ENCODE measurements around the gene OR9A4. TPM values are rescaled to one million over a fixed set of nuclear protein-coding genes. Genes with fewer than 3 reads are reported as not detected.

The OR9A4 gene
- total RNA-seq, 1 donor from 2014 or later, result not detected

GRCh38 chr7:141928146-141928844 lies 12.1 kb downstream of the OR9A4 start:
- peaks cover 4% of the 10 kb centered on the region for H3K9me3 Mint-ChIP-seq (ENCODE audit: unreplicated experiment)

GRCh38 chr7:141928845-141929195 lies 12.6 kb downstream of the OR9A4 start:
- TF ChIP-seq CTCF (IDR thresholded peaks at IDR 0.05), result no peak
- Mint-ChIP-seq H3K4me3 (ENCODE audit: unreplicated experiment) (no peak overlapping the region), H3K36me3 (ENCODE audit: unreplicated experiment) (no peaks in the 10 kb centered on the region), H3K27me3 (ENCODE audit: unreplicated experiment) (no peaks in the 10 kb centered on the region), H3K27ac (ENCODE audit: unreplicated experiment) (no peak overlapping the region), H3K4me1 (ENCODE audit: unreplicated experiment) (no peaks in the 10 kb centered on the region), H3K9me3 (ENCODE audit: unreplicated experiment) (peaks cover 4% of the 10 kb centered on the region)
- DNase-seq (ENCODE audit: extremely low spot score, unreplicated experiment), result no peak

More at GRCh38 chr7:141928146-141928844, 12.1 kb downstream of the OR9A4 start:
- no peak overlapping the region for H3K4me3 Mint-ChIP-seq (ENCODE audit: unreplicated experiment)
- no peak overlapping the region for H3K27ac Mint-ChIP-seq (ENCODE audit: unreplicated experiment)
- no peak for TF ChIP-seq CTCF (IDR thresholded peaks at IDR 0.05)
- H3K36me3 Mint-ChIP-seq (ENCODE audit: unreplicated experiment), result no peaks in the 10 kb centered on the region
- H3K27me3 Mint-ChIP-seq (ENCODE audit: unreplicated experiment), result no peaks in the 10 kb centered on the region
- DNase-seq (ENCODE audit: extremely low spot score, unreplicated experiment), result no peak
- H3K4me1 Mint-ChIP-seq (ENCODE audit: unreplicated experiment), result no peaks in the 10 kb centered on the region

DNA sequence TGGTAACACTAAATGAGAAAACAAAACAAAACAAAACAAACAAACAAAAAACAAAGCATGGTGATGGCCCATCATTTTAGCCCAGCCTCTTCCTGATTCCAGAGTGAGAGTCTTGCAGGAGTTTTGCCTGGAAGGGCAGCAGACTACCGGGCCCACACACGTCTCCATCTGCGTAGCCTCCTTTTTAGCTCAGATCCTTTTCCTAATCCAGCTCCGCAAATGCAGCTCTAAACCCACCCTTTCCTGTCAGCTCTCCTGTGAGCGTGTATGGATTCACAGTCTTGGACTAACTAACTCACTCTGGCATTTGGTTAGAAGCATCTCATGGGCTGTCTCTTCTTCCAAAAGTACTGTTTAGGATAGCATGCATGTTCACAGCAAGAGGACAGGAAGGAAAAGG lies 14.0 kb downstream of the OR9A4 start:
- Mint-ChIP-seq H3K9me3 (ENCODE audit: unreplicated experiment) (peaks cover 6% of the 10 kb centered on the region), H3K4me3 (ENCODE audit: unreplicated experiment) (no peak overlapping the region), H3K27ac (ENCODE audit: unreplicated experiment) (no peak overlapping the region), H3K27me3 (ENCODE audit: unreplicated experiment) (no peaks in the 10 kb centered on the region), H3K36me3 (ENCODE audit: unreplicated experiment) (no peaks in the 10 kb centered on the region), H3K4me1 (ENCODE audit: unreplicated experiment) (no peaks in the 10 kb centered on the region)
- no peak for DNase-seq (ENCODE audit: extremely low spot score, unreplicated experiment)
- TF ChIP-seq CTCF (IDR thresholded peaks at IDR 0.05), result no peak

- Mint-ChIP-seq H3K9me3 (ENCODE audit: unreplicated experiment) (peaks cover 32% of the 10 kb centered on the region), H3K36me3 (ENCODE audit: unreplicated experiment) (no peaks in the 10 kb centered on the region), H3K4me1 (ENCODE audit: unreplicated experiment) (no peaks in the 10 kb centered on the region), H3K4me3 (ENCODE audit: unreplicated experiment) (no peak overlapping the region), H3K27ac (ENCODE audit: unreplicated experiment) (no peak overlapping the region), H3K27me3 (ENCODE audit: unreplicated experiment) (no peaks in the 10 kb centered on the region)
- no peak for TF ChIP-seq CTCF (IDR thresholded peaks at IDR 0.05)
- no peak for DNase-seq (ENCODE audit: extremely low spot score, unreplicated experiment)
Measured at GRCh38 chr7:141941075-141941474, 24.9 kb downstream of the OR9A4 start.

- no peaks in the 10 kb centered on the region for H3K27me3 Mint-ChIP-seq (ENCODE audit: unreplicated experiment)
- no peak for TF ChIP-seq CTCF (IDR thresholded peaks at IDR 0.05)
- DNase-seq (ENCODE audit: extremely low spot score, unreplicated experiment), result no peak
- no peaks in the 10 kb centered on the region for H3K36me3 Mint-ChIP-seq (ENCODE audit: unreplicated experiment)
- no peak overlapping the region for H3K27ac Mint-ChIP-seq (ENCODE audit: unreplicated experiment)
- no peak overlapping the region for H3K4me3 Mint-ChIP-seq (ENCODE audit: unreplicated experiment)
- no peaks in the 10 kb centered on the region for H3K4me1 Mint-ChIP-seq (ENCODE audit: unreplicated experiment)
- peaks cover 32% of the 10 kb centered on the region for H3K9me3 Mint-ChIP-seq (ENCODE audit: unreplicated experiment)
Measured at GRCh38 chr7:141943846-141944245, 27.6 kb downstream of the OR9A4 start.

All from osteocyte (in vitro differentiated cells).